ENCODE data around the gene CS.

CS gene

GRCh38 chr12:56243731-56244181, 56.4 kb downstream of the CS start:
- no peaks in the 10 kb centered on the region for H3K9me3 Mint-ChIP-seq
- peaks cover 15% of the 10 kb centered on the region for H3K4me1 Mint-ChIP-seq
- no peak for DNase-seq
- no peak overlapping the region for H3K4me3 Mint-ChIP-seq
- peaks cover 6% of the 10 kb centered on the region for H3K27me3 Mint-ChIP-seq (ENCODE audit: low read depth, poor library complexity)
- TF ChIP-seq, protein P1, sequence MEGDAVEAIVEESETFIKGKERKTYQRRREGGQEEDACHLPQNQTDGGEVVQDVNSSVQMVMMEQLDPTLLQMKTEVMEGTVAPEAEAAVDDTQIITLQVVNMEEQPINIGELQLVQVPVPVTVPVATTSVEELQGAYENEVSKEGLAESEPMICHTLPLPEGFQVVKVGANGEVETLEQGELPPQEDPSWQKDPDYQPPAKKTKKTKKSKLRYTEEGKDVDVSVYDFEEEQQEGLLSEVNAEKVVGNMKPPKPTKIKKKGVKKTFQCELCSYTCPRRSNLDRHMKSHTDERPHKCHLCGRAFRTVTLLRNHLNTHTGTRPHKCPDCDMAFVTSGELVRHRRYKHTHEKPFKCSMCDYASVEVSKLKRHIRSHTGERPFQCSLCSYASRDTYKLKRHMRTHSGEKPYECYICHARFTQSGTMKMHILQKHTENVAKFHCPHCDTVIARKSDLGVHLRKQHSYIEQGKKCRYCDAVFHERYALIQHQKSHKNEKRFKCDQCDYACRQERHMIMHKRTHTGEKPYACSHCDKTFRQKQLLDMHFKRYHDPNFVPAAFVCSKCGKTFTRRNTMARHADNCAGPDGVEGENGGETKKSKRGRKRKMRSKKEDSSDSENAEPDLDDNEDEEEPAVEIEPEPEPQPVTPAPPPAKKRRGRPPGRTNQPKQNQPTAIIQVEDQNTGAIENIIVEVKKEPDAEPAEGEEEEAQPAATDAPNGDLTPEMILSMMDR (IDR thresholded peaks at IDR 0.05), result no peak
- H3K36me3 Mint-ChIP-seq (ENCODE audit: low read depth), result peaks cover 59% of the 10 kb centered on the region
- H3K27ac Mint-ChIP-seq, result peak overlapping the region; percentile 22

GRCh38 chr12:56242986-56243385, 57.1 kb downstream of the CS start:
- TF ChIP-seq, protein P1 (IDR thresholded peaks at IDR 0.05), result no peak
- H3K36me3 Mint-ChIP-seq (ENCODE audit: low read depth), result peaks cover 59% of the 10 kb centered on the region
- DNase-seq, result no peak
- H3K27ac Mint-ChIP-seq, result peak overlapping the region; percentile 22
- H3K27me3 Mint-ChIP-seq (ENCODE audit: low read depth, poor library complexity), result peaks cover 6% of the 10 kb centered on the region
- H3K4me1 Mint-ChIP-seq, result peaks cover 16% of the 10 kb centered on the region
- no peaks in the 10 kb centered on the region for H3K9me3 Mint-ChIP-seq
- no peak overlapping the region for H3K4me3 Mint-ChIP-seq

DNA sequence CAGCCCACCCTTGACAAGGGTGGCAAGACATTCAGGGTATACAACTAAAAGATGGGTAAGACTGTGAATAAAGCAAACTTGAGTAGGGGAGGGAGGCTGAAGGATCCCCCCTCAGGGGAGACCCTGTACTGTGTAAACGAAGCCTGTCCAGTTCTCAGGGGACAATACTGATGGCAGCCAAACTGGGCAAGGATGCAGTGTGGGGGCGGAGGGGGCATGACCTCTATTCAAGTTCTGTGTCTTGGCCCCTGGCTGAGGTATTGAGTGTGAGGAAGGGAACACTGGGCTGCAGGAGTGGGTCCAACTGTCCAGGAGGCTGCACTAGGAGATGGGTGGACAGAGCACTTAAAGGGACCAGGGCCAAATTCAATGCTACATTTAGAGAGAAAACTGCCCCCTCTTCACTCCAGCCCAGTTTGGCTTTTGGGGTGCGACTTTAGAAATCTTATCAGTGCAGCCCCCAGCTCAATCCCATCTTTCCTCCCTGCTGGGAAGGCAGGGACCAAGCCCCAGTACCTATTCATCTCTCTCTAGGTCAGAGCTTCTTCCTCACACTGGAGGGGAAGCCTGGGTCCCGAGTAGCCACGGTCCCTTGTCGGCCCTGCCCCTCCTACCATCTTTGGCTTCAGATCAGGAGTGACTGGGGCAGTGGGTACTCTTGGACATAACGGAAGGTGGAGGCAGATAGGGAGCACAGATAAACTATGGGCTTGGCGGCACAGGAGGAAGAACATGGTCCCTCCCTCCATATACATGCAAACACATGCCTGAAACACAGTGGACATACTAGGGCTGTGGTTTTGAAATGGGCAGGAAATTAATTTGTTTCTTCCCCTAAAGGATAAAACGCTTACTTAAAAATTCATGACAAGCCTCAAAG, 58.5 kb downstream of the CS start:
- TF ChIP-seq, protein P1 (IDR thresholded peaks at IDR 0.05), result no peak
- Mint-ChIP-seq H3K4me3 (no peak overlapping the region), H3K36me3 (ENCODE audit: low read depth) (peaks cover 49% of the 10 kb centered on the region), H3K9me3 (no peaks in the 10 kb centered on the region), H3K27ac (peak overlapping the region; percentile 75), H3K4me1 (peaks cover 27% of the 10 kb centered on the region), H3K27me3 (ENCODE audit: low read depth, poor library complexity) (peaks cover 6% of the 10 kb centered on the region)
- DNase-seq, result no peak

- peaks cover 27% of the 10 kb centered on the region for H3K36me3 Mint-ChIP-seq (ENCODE audit: low read depth)
- H3K27me3 Mint-ChIP-seq (ENCODE audit: low read depth, poor library complexity), result peaks cover 4% of the 10 kb centered on the region
- H3K4me3 Mint-ChIP-seq, result no peak overlapping the region
- H3K9me3 Mint-ChIP-seq, result no peaks in the 10 kb centered on the region
- peak; percentile 22 for DNase-seq
- TF ChIP-seq, protein P1 (IDR thresholded peaks at IDR 0.05), result no peak
- H3K4me1 Mint-ChIP-seq, result peaks cover 26% of the 10 kb centered on the region
- no peak overlapping the region for H3K27ac Mint-ChIP-seq
These were observed 62.6 kb downstream of the CS start for GRCh38 chr12:56237552-56237951.

DNA sequence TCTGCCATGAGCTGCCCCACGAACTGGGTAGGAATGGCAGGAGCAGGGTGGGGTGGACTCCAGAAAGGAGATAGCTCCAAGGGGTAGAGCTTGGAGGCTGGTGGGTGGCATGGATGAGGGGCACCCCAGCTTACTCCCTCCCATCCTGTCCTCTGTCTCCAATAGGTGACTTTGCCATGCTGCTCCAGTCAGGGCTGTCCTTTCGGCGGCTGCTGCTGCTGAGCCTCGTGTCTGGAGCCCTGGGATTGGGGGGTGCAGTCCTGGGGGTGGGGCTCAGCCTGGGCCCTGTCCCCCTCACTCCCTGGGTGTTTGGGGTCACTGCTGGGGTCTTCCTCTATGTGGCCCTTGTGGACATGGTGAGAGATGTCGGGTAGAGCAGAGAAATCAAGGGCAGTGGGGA, 63.1 kb downstream of the CS start:
- Mint-ChIP-seq H3K9me3 (no peaks in the 10 kb centered on the region), H3K27ac (no peak overlapping the region), H3K4me1 (peaks cover 21% of the 10 kb centered on the region), H3K27me3 (ENCODE audit: low read depth, poor library complexity) (peaks cover 7% of the 10 kb centered on the region), H3K36me3 (ENCODE audit: low read depth) (peaks cover 22% of the 10 kb centered on the region), H3K4me3 (no peak overlapping the region)
- TF ChIP-seq, protein P1 (IDR thresholded peaks at IDR 0.05), result no peak
- DNase-seq, result no peak

DNA sequence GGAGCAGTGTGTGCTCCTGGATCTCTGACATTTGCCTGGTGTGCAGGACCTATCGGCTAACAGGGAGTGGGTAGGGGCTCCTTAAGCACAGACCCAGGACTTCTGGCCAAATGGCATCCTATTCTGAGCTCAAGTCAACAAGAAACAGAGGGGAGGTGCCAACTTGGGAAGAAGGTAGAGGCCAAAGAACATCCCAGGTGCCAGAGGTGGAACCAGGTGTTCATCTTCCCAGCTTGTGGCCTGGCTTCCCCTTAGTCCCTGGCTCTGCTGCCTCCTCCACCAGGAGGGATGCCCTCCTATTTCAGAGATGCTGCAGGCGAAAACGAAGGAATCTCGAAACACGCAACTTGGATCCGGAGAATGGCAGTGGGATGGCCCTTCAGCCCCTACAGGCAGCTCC, 64.0 kb downstream of the CS start:
- DNase-seq, result no peak
- H3K27ac Mint-ChIP-seq, result no peak overlapping the region
- H3K4me1 Mint-ChIP-seq, result peaks cover 19% of the 10 kb centered on the region
- TF ChIP-seq, protein P1 (IDR thresholded peaks at IDR 0.05), result no peak
- no peaks in the 10 kb centered on the region for H3K9me3 Mint-ChIP-seq
- peaks cover 13% of the 10 kb centered on the region for H3K36me3 Mint-ChIP-seq (ENCODE audit: low read depth)
- H3K4me3 Mint-ChIP-seq, result no peak overlapping the region
- H3K27me3 Mint-ChIP-seq (ENCODE audit: low read depth, poor library complexity), result peaks cover 6% of the 10 kb centered on the region
